ENCODE results near the gene DPP6. TPM values are rescaled to one million over a fixed set of nuclear protein-coding genes. Genes with fewer than 3 reads are reported as not detected.

The DPP6 gene
- total and polyA plus RNA-seq, 2 of the 8 experiments (the other 6 are each of a cell fraction or from before 2014, with no cell fraction given): 4.7 to 6.8 TPM

DNA sequence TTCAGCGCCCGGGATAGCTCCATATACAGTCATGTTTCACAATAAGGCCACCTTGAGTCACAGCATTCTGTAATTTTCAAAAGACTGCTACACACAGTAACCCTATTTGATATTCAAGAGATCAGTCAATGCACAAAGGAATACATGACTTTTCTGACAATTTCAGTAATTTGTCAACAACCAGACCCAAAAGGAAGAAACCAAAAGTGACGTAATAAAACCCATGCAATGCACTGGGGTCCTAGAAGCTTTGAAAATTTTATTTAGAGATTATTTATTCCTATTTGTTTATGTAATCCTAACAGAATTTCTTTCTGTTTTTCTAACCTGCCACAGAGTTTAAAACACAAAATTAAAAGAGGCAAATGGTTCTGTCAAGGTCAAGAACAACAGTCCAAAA is 421.2 kb downstream of the DPP6 start:
- H3K4ac ChIP-seq (replicated peaks; ENCODE audit: insufficient read length, low read depth, low read length): no peak overlapping the region
- no peak overlapping the region for H3K18ac ChIP-seq (ENCODE audit: extremely low read depth, low read length)
- H3K4me3 ChIP-seq (ENCODE audit: extremely low read depth in 1 of 4, insufficient read depth in 2 of 4, low read depth in 3 of 4, low read length in 4 of 4): no peak overlapping the region
- POLR2A ChIA-PET (ENCODE audit: partially characterized antibody): no interaction called here
- H3K56ac ChIP-seq (replicated peaks; ENCODE audit: insufficient read length, low read depth, low read length): no peak overlapping the region
- no peaks in the 10 kb centered on the region for H3K36me3 ChIP-seq (ENCODE audit: control insufficient read depth in 2 of 4, insufficient read depth in 4 of 4, low read length in 3 of 4)
- no peak overlapping the region for H4K8ac ChIP-seq (ENCODE audit: extremely low read depth, insufficient read depth, low read length)
- H2BK20ac ChIP-seq (ENCODE audit: low read length): no peak overlapping the region
- no peak overlapping the region for H2BK12ac ChIP-seq (ENCODE audit: low read depth, low read length)
- no peak overlapping the region for H3K23ac ChIP-seq (ENCODE audit: insufficient read length)
- no peak overlapping the region for H3K9ac ChIP-seq (replicated peaks in 1 of 4; ENCODE audit: extremely low read depth in 1 of 4, low read depth in 3 of 4, low read length in 3 of 4)
- no peaks in the 10 kb centered on the region for H3K9me3 ChIP-seq (ENCODE audit: insufficient read depth in 2 of 2, low read depth in 1 of 2, low read length in 1 of 2)
- no peak overlapping the region for H3K4me2 ChIP-seq (ENCODE audit: insufficient read depth in 1 of 2, low read depth in 2 of 2, low read length in 2 of 2)
- no peak overlapping the region for H2BK5ac ChIP-seq (ENCODE audit: low read depth, low read length)
- H2AK5ac ChIP-seq (ENCODE audit: low read depth, low read length): no peak overlapping the region
- H4K5ac ChIP-seq (ENCODE audit: insufficient read length, low read depth, low read length): no peak overlapping the region
- H4K20me1 ChIP-seq (replicated peaks in 1 of 2; ENCODE audit: control insufficient read depth in 1 of 2, insufficient read depth in 2 of 2, low read length in 2 of 2): no peaks in the 10 kb centered on the region
- WGBS, 2 experiments (ENCODE audit: extremely low coverage in 1 of 2, insufficient coverage in 1 of 2, insufficient read length in 1 of 2, insufficient replicate concordance in 2 of 2, low coverage in 1 of 2, low lambda C conversion rate in 2 of 2, missing lambda C conversion rate in 1 of 2): 98% methylated on average over 3 of the region's 3 CpGs; no CpG with 5 or more reads in 1 of the 2 experiments
- no peak overlapping the region for H2AFZ ChIP-seq (ENCODE audit: low read length)
- H3K79me2 ChIP-seq (ENCODE audit: control insufficient read depth in 1 of 2, insufficient read depth in 2 of 2, low read length in 2 of 2): no peaks in the 10 kb centered on the region
- H3K27me3 ChIP-seq (replicated peaks in 1 of 4; ENCODE audit: control insufficient read depth in 3 of 4, extremely low read depth in 1 of 4, insufficient read depth in 3 of 4, low read length in 3 of 4): no peaks in the 10 kb centered on the region
- H3K79me1 ChIP-seq (ENCODE audit: low read depth, low read length): no peaks in the 10 kb centered on the region
- H3K27ac ChIP-seq (ENCODE audit: low read depth, low read length): no peak overlapping the region
- FAIRE-seq (no peak), DNase-seq (ENCODE audit: low read depth in 1 of 2, low spot score in 2 of 2) (no peak)
- CTCF ChIA-PET (ENCODE audit: partially characterized antibody): interaction anchor here (1.0 to 1.5 kb wide), 2 partner anchors 30 to 112 kb away, joined by 3 to 4 read pairs; no protein-coding TSS in a partner anchor
- no peak overlapping the region for H3K14ac ChIP-seq (ENCODE audit: insufficient read length)
- H4K91ac ChIP-seq (replicated peaks; ENCODE audit: insufficient read length, low read length): no peak overlapping the region
- no peak overlapping the region for H2BK120ac ChIP-seq (replicated peaks; ENCODE audit: low read depth, low read length)
- H3K23me2 ChIP-seq (ENCODE audit: low read depth, low read length): no peaks in the 10 kb centered on the region; the same call in 1 of the 2 replicates
- no peak overlapping the region for H2BK15ac ChIP-seq (ENCODE audit: low read length)
- H3K4me1 ChIP-seq (replicated peaks in 1 of 4; ENCODE audit: control insufficient read depth in 3 of 4, insufficient read depth in 4 of 4, low read length in 3 of 4): no peaks in the 10 kb centered on the region
- TF ChIP-seq BACH1 (IDR thresholded peaks at IDR 0.05; ENCODE audit: low read length) (no peak), KDM1A (IDR thresholded peaks at IDR 0.05; ENCODE audit: borderline replicate concordance, low read length) (no peak)
- TF ChIP-seq, protein P1, sequence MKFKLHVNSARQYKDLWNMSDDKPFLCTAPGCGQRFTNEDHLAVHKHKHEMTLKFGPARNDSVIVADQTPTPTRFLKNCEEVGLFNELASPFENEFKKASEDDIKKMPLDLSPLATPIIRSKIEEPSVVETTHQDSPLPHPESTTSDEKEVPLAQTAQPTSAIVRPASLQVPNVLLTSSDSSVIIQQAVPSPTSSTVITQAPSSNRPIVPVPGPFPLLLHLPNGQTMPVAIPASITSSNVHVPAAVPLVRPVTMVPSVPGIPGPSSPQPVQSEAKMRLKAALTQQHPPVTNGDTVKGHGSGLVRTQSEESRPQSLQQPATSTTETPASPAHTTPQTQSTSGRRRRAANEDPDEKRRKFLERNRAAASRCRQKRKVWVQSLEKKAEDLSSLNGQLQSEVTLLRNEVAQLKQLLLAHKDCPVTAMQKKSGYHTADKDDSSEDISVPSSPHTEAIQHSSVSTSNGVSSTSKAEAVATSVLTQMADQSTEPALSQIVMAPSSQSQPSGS (IDR thresholded peaks at IDR 0.05; ENCODE audit: low read length): no peak
